Epithelial cell of proximal tubule (primary cell): ENCODE data around the gene MBNL3. TPM values are rescaled to one million over a fixed set of nuclear protein-coding genes. Genes with fewer than 3 reads are reported as not detected.
A peak's percentile ranks its signal among the peaks of the same experiment; 100 is the strongest.

ENCODE experiments used
- DNase-seq: peaks from one replicate; pipeline ENCODE4 v3.0.0-alpha.2; 2011; ENCODE audit warnings: low read depth
- H3K4me3 ChIP-seq: 2 replicates; pipeline ENCODE4 v1.5.1; 2011; ENCODE audit warnings: low read depth, mild to moderate bottlenecking, low read length
- CTCF ChIP-seq: conservative IDR thresholded peaks from 2 replicates; pipeline ENCODE4 v1.5.1; 2012; ENCODE audit warnings: low read depth, mild to moderate bottlenecking, low read length
- total RNA-seq: library from RNA; depleted of rRNA; stranded (reverse); fragments of >200 nt; gene quantifications from 2 replicates; pipeline ENCODE4 v1.2.3, GENCODE V29; 2015

The MBNL3 gene
- total RNA-seq, 1 donor from 2014 or later, result 8.4 TPM

GRCh38 chrX:132373610-132374009 is 115.2 kb downstream of the MBNL3 start:
- no peak for DNase-seq
- no peak overlapping the region for H3K4me3 ChIP-seq
- TF ChIP-seq CTCF, result no peak

- no peak overlapping the region for H3K4me3 ChIP-seq
- TF ChIP-seq CTCF, result no peak
- no peak for DNase-seq
These were observed 119.1 kb downstream of the MBNL3 start for GRCh38 chrX:132369617-132370326.

GRCh38 chrX:132367984-132368383 is 120.9 kb downstream of the MBNL3 start:
- TF ChIP-seq CTCF, result no peak
- no peak for DNase-seq
- no peak overlapping the region for H3K4me3 ChIP-seq

- no peak for DNase-seq
- H3K4me3 ChIP-seq, result no peak overlapping the region
These were observed 121.5 kb downstream of the MBNL3 start for GRCh38 chrX:132367314-132367713.

GRCh38 chrX:132365490-132365889 is 123.3 kb downstream of the MBNL3 start:
- no peak overlapping the region for H3K4me3 ChIP-seq
- DNase-seq, result peak; percentile 1
- no peak for TF ChIP-seq CTCF

More at GRCh38 chrX:132367314-132367713, 121.5 kb downstream of the MBNL3 start:
- no peak for TF ChIP-seq CTCF

- no peak for DNase-seq
- TF ChIP-seq CTCF, result no peak
These were observed 124.5 kb downstream of the MBNL3 start for GRCh38 chrX:132364313-132364712.

GRCh38 chrX:132353430-132353829 is 135.4 kb downstream of the MBNL3 start:
- H3K4me3 ChIP-seq, result no peak overlapping the region
- no peak for TF ChIP-seq CTCF
- no peak for DNase-seq

More at GRCh38 chrX:132364313-132364712, 124.5 kb downstream of the MBNL3 start:
- no peak overlapping the region for H3K4me3 ChIP-seq
